ENCODE data around the gene EBI3. TPM values are rescaled to one million over a fixed set of nuclear protein-coding genes. Genes with fewer than 3 reads are reported as not detected.
"Not testable (repeated sequence)": the region's sequence is repeated elsewhere in the genome, so short reads cannot be mapped to it uniquely, and the experiment has no call there.

Gene EBI3
- total RNA-seq, 1 experiment from 2014 or later = 1.4 TPM

DNA sequence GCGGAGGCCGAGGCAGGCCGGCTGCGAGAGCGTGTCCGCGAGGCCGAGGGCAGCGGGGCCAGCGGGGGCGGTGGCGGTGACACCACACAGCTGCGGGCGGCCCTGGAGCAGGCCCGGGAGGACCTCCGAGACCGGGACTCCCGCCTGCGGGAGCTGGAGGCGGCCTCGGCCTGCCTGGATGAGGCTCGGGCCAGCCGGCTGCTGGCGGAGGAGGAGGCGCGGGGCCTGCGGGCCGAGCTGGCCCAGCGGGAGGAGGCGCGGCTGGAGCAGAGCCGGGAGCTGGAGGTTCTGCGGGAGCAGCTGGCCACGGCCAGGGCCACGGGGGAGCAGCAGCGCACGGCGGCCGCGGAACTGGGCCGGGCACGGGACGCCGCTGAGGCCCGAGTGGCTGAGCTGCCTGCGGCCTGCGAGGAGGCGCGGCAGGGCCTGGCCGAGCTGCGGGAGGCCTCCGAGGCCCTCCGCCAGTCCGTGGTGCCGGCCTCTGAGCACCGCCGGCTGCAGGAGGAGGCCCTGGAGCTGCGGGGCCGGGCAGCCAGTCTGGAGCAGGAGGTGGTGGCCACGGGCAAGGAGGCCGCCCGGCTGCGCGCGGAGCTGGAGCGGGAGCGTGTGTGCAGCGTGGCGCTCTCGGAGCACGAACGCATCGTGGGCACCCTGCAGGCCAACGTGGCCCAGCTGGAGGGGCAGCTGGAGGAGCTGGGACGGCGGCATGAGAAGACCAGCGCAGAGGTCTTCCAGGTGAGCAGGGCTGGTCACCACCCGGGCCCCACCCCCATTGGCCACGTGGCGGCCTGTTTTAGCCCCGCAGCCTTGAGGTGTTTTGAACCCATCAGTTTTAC lies 11.7 kb upstream of the EBI3 start:
- H2AFZ ChIP-seq (ENCODE audit: low read length) = no peak overlapping the region
- H3K4ac ChIP-seq (ENCODE audit: low read depth, low read length) = no peak overlapping the region
- no peak overlapping the region for H2BK20ac ChIP-seq (ENCODE audit: low read depth, low read length, poor library complexity, severe bottlenecking)
- Mint-ChIP-seq H3K36me3 (ENCODE audit: insufficient read depth in 1 of 3, low read depth in 3 of 3) (peaks cover 0 to 15% (median 10%) of the 10 kb centered on the region in 3 experiments; a peak in 4 of 7 replicates), H3K9me3 (peaks cover 0 to 8% of the 10 kb centered on the region in 2 experiments; a peak in 3 of 5 replicates), H3K27ac (no peak overlapping the region), H3K4me1 (no peaks in the 10 kb centered on the region), H3K4me3 (no peak overlapping the region), H3K27me3 (ENCODE audit: low read depth) (peaks cover 9% of the 10 kb centered on the region)
- no peak overlapping the region for H2AK5ac ChIP-seq (ENCODE audit: insufficient read length, low read length)
- H3K23ac ChIP-seq (ENCODE audit: insufficient read length, low read depth, low read length) = no peak overlapping the region
- no peak overlapping the region for H2BK12ac ChIP-seq (ENCODE audit: insufficient read length, low read depth, low read length)
- no peaks in the 10 kb centered on the region for H3K4me1 ChIP-seq (ENCODE audit: insufficient read depth, low read length)
- no CpG with 5 or more reads among the region's 81 CpGs for WGBS (ENCODE audit: extremely low coverage, insufficient read length, low lambda C conversion rate)
- DNase-seq = no peak
- no peak overlapping the region for H3K4me2 ChIP-seq (ENCODE audit: insufficient read depth, insufficient read length, low read length)
- no peak overlapping the region; the same call in 1 of the 2 replicates for H3K14ac ChIP-seq (ENCODE audit: insufficient read depth, low read length)
- no peak overlapping the region for H4K5ac ChIP-seq (ENCODE audit: insufficient read length, low read depth, low read length)
- H3K79me1 ChIP-seq (ENCODE audit: insufficient read depth, low read depth, low read length, poor library complexity, severe bottlenecking) = no peaks in the 10 kb centered on the region
- no peak overlapping the region for H2BK5ac ChIP-seq (ENCODE audit: insufficient read length, low read length)
- H4K8ac ChIP-seq (replicated peaks; ENCODE audit: insufficient read length, low read depth, low read length) = no peak overlapping the region
- H2BK15ac ChIP-seq (ENCODE audit: low read depth, low read length) = no peak overlapping the region
- H2BK120ac ChIP-seq (ENCODE audit: low read depth, low read length, poor library complexity, severe bottlenecking) = no peak overlapping the region
- H3T11ph ChIP-seq (ENCODE audit: low read length) = no peak overlapping the region
- no peak overlapping the region for H3K18ac ChIP-seq (ENCODE audit: insufficient read length, low read depth, low read length)
- H3K56ac ChIP-seq (ENCODE audit: insufficient read length, low read depth, low read length) = no peak overlapping the region
- H4K91ac ChIP-seq (ENCODE audit: insufficient read length, low read depth, low read length) = no peak overlapping the region
- H3K79me2 ChIP-seq (ENCODE audit: insufficient read depth, low read length) = no peaks in the 10 kb centered on the region
- no peak for TF ChIP-seq CTCF (conservative IDR thresholded peaks at IDR 0.05)
- H3K9me3 ChIP-seq (ENCODE audit: control insufficient read depth, low read depth, low read length) = no peaks in the 10 kb centered on the region
- no peak overlapping the region for H3K9ac ChIP-seq (ENCODE audit: extremely low read depth, insufficient read length, low read length)
- H4K20me1 ChIP-seq (ENCODE audit: control insufficient read depth, insufficient read depth, insufficient read length) = no peaks in the 10 kb centered on the region
- no peak overlapping the region for H3K27ac ChIP-seq (ENCODE audit: insufficient read length, low read depth, low read length)
- H3K23me2 ChIP-seq (ENCODE audit: insufficient read length, low read depth, low read length, poor library complexity, severe bottlenecking) = no peaks in the 10 kb centered on the region
- H3K27me3 ChIP-seq (ENCODE audit: insufficient read depth, low read length) = no peaks in the 10 kb centered on the region

- not testable (repeated sequence) for H3K27me3 Mint-ChIP-seq (ENCODE audit: low read depth)
- no CpG with 5 or more reads among the region's 1 CpG for WGBS (ENCODE audit: extremely low coverage, insufficient read length, low lambda C conversion rate)
Measured at GRCh38 chr19:4218523-4218922, 10.8 kb upstream of the EBI3 start.

More at GRCh38 chr19:4218523-4218922, 10.8 kb upstream of the EBI3 start:
- not testable (repeated sequence) for H3K4me1 Mint-ChIP-seq; H2BK120ac ChIP-seq (ENCODE audit: low read depth, low read length, poor library complexity, severe bottlenecking); H3K79me1 ChIP-seq (ENCODE audit: insufficient read depth, low read depth, low read length, poor library complexity, severe bottlenecking); DNase-seq; H2BK5ac ChIP-seq (ENCODE audit: insufficient read length, low read length); H4K91ac ChIP-seq (ENCODE audit: insufficient read length, low read depth, low read length); H2AK5ac ChIP-seq (ENCODE audit: insufficient read length, low read length); H3K9me3 Mint-ChIP-seq; H3K23ac ChIP-seq (ENCODE audit: insufficient read length, low read depth, low read length); H3T11ph ChIP-seq (ENCODE audit: low read length); H3K79me2 ChIP-seq (ENCODE audit: insufficient read depth, low read length); H2BK12ac ChIP-seq (ENCODE audit: insufficient read length, low read depth, low read length); H3K56ac ChIP-seq (ENCODE audit: insufficient read length, low read depth, low read length); H4K5ac ChIP-seq (ENCODE audit: insufficient read length, low read depth, low read length); H4K8ac ChIP-seq (replicated peaks; ENCODE audit: insufficient read length, low read depth, low read length); H3K4me3 Mint-ChIP-seq; H2AFZ ChIP-seq (ENCODE audit: low read length); H4K20me1 ChIP-seq (ENCODE audit: control insufficient read depth, insufficient read depth, insufficient read length); H3K9me3 ChIP-seq (ENCODE audit: control insufficient read depth, low read depth, low read length); H3K23me2 ChIP-seq (ENCODE audit: insufficient read length, low read depth, low read length, poor library complexity, severe bottlenecking); H2BK15ac ChIP-seq (ENCODE audit: low read depth, low read length); H3K14ac ChIP-seq (ENCODE audit: insufficient read depth, low read length); H3K27ac ChIP-seq (ENCODE audit: insufficient read length, low read depth, low read length); H3K9ac ChIP-seq (ENCODE audit: extremely low read depth, insufficient read length, low read length); H3K4ac ChIP-seq (ENCODE audit: low read depth, low read length); H3K27ac Mint-ChIP-seq; H3K27me3 ChIP-seq (ENCODE audit: insufficient read depth, low read length); H3K4me1 ChIP-seq (ENCODE audit: insufficient read depth, low read length); H2BK20ac ChIP-seq (ENCODE audit: low read depth, low read length, poor library complexity, severe bottlenecking); H3K4me2 ChIP-seq (ENCODE audit: insufficient read depth, insufficient read length, low read length); H3K18ac ChIP-seq (ENCODE audit: insufficient read length, low read depth, low read length)
- H3K36me3 Mint-ChIP-seq (ENCODE audit: insufficient read depth in 1 of 3, low read depth in 3 of 3) = peaks cover 0 to 15% (median 10%) of the 10 kb centered on the region in 3 experiments; a peak in 4 of 7 replicates
